Fibroblast of the aortic adventitia (primary cell): ENCODE measurements around the gene CD70. TPM values are rescaled to one million over a fixed set of nuclear protein-coding genes. Genes with fewer than 3 reads are reported as not detected.
"Not testable (repeated sequence)": the region's sequence is repeated elsewhere in the genome, so short reads cannot be mapped to it uniquely, and the experiment has no call there.

Experiments used
- DNase-seq: peaks from one replicate; pipeline ENCODE4 v3.0.0-alpha.2; 2010; ENCODE audit warnings: low read depth
- H3K4me3 ChIP-seq: 2 replicates; pipeline ENCODE4 v1.5.1; 2011; ENCODE audit warnings: low read depth, mild to moderate bottlenecking, control low read depth, low read length, moderate library complexity
- total RNA-seq: library from RNA; depleted of rRNA; stranded (reverse); fragments of >200 nt; gene quantifications from 2 replicates; pipeline ENCODE4 v1.2.3, GENCODE V29; 2012; ENCODE audit warnings: low replicate concordance
- TF ChIP-seq, protein P1 (sequence below): IDR thresholded peaks from 2 replicates; pipeline ENCODE4 v1.5.1; 2011; ENCODE audit warnings: mild to moderate bottlenecking, low read length, control low read depth, inconsistent platforms; ENCODE audit not compliant: insufficient read depth

Gene CD70
- total RNA-seq, 1 donor, result 0.09 TPM

DNA sequence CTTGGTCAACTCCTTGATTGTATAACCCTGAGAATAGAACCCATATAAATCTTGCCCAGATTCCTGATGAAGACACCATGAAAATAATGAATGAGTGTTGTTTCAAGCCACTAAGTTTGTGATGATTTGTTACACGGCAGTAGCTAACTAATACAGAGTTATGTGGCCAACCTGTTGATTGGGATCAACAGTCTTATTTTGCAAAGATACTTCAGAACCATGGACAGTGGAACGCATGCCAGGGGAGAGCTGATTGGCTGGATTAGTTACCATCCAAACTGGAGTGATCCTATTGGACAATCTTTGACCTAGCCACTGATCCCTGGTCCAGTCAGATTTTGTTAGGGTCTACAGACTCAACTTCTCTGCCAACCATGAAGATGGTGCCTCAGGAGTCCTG is 26.6 kb downstream of the CD70 start:
- no peak overlapping the region for H3K4me3 ChIP-seq
- DNase-seq, result peak; percentile 38
- TF ChIP-seq, protein P1, sequence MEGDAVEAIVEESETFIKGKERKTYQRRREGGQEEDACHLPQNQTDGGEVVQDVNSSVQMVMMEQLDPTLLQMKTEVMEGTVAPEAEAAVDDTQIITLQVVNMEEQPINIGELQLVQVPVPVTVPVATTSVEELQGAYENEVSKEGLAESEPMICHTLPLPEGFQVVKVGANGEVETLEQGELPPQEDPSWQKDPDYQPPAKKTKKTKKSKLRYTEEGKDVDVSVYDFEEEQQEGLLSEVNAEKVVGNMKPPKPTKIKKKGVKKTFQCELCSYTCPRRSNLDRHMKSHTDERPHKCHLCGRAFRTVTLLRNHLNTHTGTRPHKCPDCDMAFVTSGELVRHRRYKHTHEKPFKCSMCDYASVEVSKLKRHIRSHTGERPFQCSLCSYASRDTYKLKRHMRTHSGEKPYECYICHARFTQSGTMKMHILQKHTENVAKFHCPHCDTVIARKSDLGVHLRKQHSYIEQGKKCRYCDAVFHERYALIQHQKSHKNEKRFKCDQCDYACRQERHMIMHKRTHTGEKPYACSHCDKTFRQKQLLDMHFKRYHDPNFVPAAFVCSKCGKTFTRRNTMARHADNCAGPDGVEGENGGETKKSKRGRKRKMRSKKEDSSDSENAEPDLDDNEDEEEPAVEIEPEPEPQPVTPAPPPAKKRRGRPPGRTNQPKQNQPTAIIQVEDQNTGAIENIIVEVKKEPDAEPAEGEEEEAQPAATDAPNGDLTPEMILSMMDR, result no peak

DNA sequence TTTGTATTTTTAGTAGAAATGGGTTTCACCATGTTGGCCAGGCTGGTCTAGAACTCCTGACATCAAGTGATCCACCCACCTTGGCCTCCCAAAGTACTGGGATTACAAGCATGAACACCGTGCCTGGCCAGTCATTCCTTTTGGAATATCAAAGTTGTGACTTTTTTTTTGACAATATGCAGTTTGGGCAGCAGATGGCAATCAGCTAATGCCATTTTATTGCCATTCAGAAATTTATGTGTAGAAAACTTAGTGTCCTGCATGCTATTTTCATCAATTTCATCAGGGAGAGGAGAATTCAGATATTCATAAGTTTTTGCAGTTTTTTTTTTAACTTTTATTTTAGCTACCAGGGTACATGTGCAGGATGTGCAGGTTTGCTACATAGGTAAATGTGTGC is 28.5 kb downstream of the CD70 start:
- H3K4me3 ChIP-seq, DNase-seq: not testable (repeated sequence)

DNA sequence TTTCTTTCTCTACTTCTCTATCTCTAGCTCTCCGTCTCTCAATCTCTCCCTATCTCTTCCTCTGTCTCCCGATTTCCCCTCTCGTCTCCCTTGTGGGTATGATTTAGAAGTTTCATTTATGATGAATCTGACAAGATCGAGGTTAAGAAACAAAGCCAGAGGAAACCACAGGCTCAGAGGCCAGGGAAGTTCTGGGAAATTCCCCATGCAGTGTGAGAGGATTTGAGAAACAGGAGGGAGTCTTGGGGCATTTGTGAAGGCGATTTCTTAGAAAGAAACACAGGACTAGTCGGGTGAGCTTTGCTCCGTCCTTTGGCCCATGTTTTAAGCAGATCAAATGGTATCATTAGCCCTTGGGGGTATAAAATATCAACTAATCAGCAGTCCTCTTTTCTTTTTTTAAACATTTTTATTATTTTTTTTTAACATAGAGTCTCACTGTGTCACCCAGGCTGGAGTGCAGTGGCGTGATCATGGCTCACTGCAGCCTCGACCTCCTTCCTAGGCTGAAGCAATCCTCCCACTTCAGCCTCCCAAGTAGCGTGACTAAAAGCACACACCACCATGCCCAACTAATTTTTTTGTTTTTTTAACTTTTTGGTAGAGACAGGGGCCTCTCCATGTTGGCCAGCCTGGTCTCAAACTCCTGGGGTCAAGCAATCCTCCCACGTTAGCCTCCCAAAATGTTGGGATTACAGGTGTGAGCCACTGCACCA is 34.3 kb downstream of the CD70 start:
- TF ChIP-seq, protein P1, result no peak
- no peak overlapping the region for H3K4me3 ChIP-seq
- peak; percentile 66 for DNase-seq

DNA sequence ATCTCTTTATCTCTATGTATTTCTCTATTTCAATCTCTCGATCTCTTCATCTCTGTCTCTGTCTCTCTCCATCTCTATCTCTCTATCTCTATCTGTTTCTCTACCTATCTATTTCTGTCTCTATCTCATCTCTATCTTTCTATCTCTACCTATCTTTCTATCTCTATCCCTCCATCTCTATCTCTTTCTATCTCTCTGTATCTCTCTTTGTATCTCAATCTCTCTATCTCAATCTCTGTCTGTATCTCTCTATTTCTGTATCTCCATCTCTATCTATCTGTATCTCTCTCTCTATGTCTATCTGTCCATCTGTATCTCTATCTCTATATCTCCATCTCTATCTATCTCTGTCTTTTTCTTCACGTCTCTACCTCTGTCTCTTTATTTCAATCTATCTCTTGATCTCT is 34.9 kb downstream of the CD70 start:
- TF ChIP-seq, protein P1, result no peak
- H3K4me3 ChIP-seq, result no peak overlapping the region
- no peak for DNase-seq

DNA sequence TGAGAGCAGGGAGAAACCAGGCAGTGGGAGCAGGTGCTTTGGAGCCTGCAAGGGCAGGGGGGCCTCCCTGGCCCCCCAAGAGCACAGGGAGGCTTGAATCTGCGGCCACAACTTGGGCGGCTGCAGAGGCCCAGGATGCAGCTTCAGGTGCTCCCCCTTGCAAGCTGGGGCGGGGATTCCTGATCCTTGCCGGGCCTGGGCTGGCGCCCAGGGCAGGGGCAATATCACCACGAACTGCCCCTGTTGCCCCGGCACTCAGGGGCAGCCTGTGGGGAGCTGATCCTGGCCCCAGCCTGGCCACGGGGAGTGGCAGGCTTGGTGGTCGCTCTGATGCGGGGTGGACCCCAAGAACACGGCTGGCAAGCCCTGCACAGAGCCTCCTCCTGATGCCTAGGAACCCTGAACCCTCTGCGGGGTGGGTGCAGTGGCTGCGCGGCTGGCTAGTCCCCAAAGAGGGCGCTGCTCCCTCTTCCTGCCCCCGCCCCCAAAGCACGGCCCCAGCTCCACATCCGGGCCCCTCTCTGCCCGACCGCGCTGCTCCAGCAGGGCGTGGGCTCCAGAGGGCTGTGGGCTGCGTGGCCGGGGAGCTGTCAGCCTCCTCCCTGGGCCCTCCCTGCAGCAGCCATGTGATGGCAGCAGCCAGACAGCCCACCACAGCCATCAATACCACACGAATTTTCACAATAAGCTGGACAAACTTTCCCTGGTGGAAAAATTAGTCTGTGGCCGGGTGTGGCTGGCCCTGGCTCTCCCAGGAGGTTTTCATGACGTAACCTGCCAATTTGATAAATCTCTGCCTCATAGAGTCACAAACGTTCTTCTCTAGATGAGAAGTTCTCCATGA is 39.1 kb downstream of the CD70 start:
- TF ChIP-seq, protein P1, result no peak
- peak; percentile 63 for DNase-seq
- no peak overlapping the region for H3K4me3 ChIP-seq

DNA sequence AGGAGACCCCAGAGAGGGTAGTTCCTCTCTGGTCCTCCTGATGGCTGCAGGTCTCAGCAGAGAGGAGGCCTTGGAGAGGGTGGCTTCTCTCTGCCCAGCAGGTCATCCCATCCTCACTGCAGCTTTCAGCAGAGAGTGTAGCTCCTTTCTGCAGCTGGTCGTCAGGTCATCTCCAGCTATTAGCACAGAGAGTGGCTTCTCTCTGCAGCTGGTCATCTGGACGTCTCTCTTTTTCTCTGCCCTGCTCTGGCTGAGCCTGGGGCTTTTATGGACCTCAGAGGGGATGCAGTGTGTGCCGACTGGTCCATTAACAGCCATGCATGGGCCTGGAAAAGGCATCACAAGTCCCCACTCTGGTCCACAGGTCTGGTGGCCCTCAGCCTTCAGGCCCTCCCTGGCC is 39.9 kb downstream of the CD70 start:
- no peak for DNase-seq
- TF ChIP-seq, protein P1, result no peak
- H3K4me3 ChIP-seq, result no peak overlapping the region

DNA sequence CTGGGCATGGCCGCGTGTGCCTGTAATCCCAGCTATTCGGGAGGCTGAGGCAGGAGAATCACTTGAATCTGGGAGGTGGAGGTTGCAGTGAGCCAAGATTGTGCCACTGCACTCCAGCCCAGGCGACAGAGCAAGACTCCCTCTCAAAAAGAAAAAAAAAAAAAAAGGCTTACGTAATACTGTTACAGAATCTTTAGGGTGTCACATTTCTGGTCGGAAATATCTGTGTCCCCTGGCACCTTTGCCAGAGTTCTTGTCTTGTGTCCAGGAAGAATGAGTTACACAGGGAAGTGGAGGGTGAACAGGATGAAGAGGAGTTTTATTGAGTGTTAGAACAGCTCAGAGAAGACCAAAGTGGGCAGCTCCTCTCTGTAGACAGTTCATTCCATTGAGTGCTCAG is 40.3 kb downstream of the CD70 start:
- not testable (repeated sequence) for DNase-seq, H3K4me3 ChIP-seq
